DMS 273 treated with DMSO at 0.1 percent for 48 hours (cell line): ENCODE measurements around the gene GOLM1.

Experiments
- DNase-seq: peaks from one replicate; lab custom pipeline; 2025; lab: John Stamatoyannopoulos, UW

Gene GOLM1

DNA sequence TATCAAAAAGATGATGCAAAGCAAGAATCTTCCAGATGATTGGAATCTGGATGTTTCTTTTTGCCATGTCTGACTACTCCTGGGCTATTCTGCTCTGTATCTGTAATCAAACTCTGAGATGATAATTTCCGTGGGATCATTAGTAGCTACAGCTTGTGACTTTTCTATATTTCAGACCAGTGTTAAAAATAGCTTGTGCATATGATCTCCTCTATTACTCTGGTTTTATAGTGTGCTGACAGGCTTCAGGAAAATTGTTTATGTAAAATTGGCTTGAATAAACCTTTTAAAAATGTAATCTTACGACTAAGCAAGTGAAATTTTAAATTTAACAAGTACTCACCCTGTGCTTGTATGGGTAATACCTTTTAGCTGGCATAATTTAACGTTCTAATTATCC, 118.0 kb downstream of the GOLM1 start:
- no peak for DNase-seq

DNA sequence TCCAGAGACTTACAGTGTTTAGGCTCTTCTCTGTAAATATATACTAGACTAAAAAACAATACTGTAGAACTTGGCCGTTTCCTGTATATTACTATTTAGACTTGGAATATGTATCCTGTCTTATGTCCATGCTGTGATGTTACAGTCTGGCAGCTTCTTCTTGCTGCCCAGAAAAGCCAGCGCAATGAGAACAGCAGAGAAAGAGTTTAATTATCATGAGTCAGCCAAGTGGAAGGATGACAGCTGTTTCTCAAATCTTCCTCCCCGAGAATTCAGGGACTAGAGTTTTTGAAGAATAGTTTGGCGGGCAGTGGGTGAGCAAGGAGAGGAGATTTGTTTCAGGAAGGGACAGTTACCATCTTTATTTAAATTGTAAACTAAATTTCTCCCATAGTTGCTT, 120.9 kb downstream of the GOLM1 start:
- peak; percentile 57 for DNase-seq
